ENCODE results near the gene TMEM52B.

Gene TMEM52B

GRCh38 chr12:10171973-10172728 is 6.7 kb upstream of the TMEM52B start, which contains the start of gene OLR1:
OLR1 (minus strand) TSS chr12:10172132; CDS start chr12:10172077, 55 bp downstream.
- no peak for TF ChIP-seq CTCF (conservative IDR thresholded peaks at IDR 0.05; ENCODE audit: low read depth, low read length)
- no peak within 1 kb of the TSS for H3K27ac ChIP-seq
- no peaks in the 10 kb centered on the region for H3K4me1 ChIP-seq (ENCODE audit: low read depth, poor library complexity, severe bottlenecking)
- no peaks in the 10 kb centered on the region for H3K36me3 ChIP-seq (ENCODE audit: insufficient read depth)
- H2AFZ ChIP-seq (ENCODE audit: low read depth), result no peak within 1 kb of the TSS
- H4K20me1 ChIP-seq (ENCODE audit: insufficient read depth), result no peaks in the 10 kb centered on the region
- no peak within 1 kb of the TSS for H3K9ac ChIP-seq
- no peaks in the 10 kb centered on the region for H3K79me2 ChIP-seq (ENCODE audit: insufficient read depth, low read depth)
- H3K27me3 ChIP-seq (ENCODE audit: insufficient read depth, low read depth), result no peaks in the 10 kb centered on the region
- H3K4me3 ChIP-seq (IDR thresholded peaks at IDR 0.05; ENCODE audit: insufficient read depth, low read depth, low read length), result no peak within 1 kb of the TSS
- H3K4me2 ChIP-seq, result no peak within 1 kb of the TSS

- no peak overlapping the region for H3K27ac ChIP-seq
- H3K79me2 ChIP-seq (ENCODE audit: insufficient read depth, low read depth), result no peaks in the 10 kb centered on the region
- no peak for TF ChIP-seq CTCF (conservative IDR thresholded peaks at IDR 0.05; ENCODE audit: low read depth, low read length)
- no peaks in the 10 kb centered on the region for H3K27me3 ChIP-seq (ENCODE audit: insufficient read depth, low read depth)
- H3K4me1 ChIP-seq (ENCODE audit: low read depth, poor library complexity, severe bottlenecking), result no peaks in the 10 kb centered on the region
- H3K4me3 ChIP-seq (IDR thresholded peaks at IDR 0.05; ENCODE audit: insufficient read depth, low read depth, low read length), result no peak overlapping the region
- no peak overlapping the region for H3K9ac ChIP-seq
- no peak overlapping the region for H3K4me2 ChIP-seq
- H2AFZ ChIP-seq (ENCODE audit: low read depth), result no peak overlapping the region
- H4K20me1 ChIP-seq (ENCODE audit: insufficient read depth), result no peaks in the 10 kb centered on the region
- H3K36me3 ChIP-seq (ENCODE audit: insufficient read depth), result no peaks in the 10 kb centered on the region
Measured at GRCh38 chr12:10174986-10175614, 3.7 kb upstream of the TMEM52B start.

- H3K4me3 ChIP-seq (IDR thresholded peaks at IDR 0.05; ENCODE audit: insufficient read depth, low read depth, low read length), result no peak overlapping the region
- no peaks in the 10 kb centered on the region for H4K20me1 ChIP-seq (ENCODE audit: insufficient read depth)
- H3K9ac ChIP-seq, result no peak overlapping the region
- no peak for TF ChIP-seq CTCF (conservative IDR thresholded peaks at IDR 0.05; ENCODE audit: low read depth, low read length)
- no peaks in the 10 kb centered on the region for H3K79me2 ChIP-seq (ENCODE audit: insufficient read depth, low read depth)
- no peaks in the 10 kb centered on the region for H3K27me3 ChIP-seq (ENCODE audit: insufficient read depth, low read depth)
- no peak overlapping the region for H3K4me2 ChIP-seq
- H2AFZ ChIP-seq (ENCODE audit: low read depth), result no peak overlapping the region
- no peaks in the 10 kb centered on the region for H3K36me3 ChIP-seq (ENCODE audit: insufficient read depth)
- H3K4me1 ChIP-seq (ENCODE audit: low read depth, poor library complexity, severe bottlenecking), result no peaks in the 10 kb centered on the region
- H3K27ac ChIP-seq, result no peak overlapping the region
Measured at GRCh38 chr12:10175846-10176636, 2.8 kb upstream of the TMEM52B start.

- no peaks in the 10 kb centered on the region for H3K4me1 ChIP-seq (ENCODE audit: low read depth, poor library complexity, severe bottlenecking)
- H2AFZ ChIP-seq (ENCODE audit: low read depth), result no peak overlapping the region
Measured at GRCh38 chr12:10179776-10180181, 947 bp downstream of the TMEM52B start.

More at GRCh38 chr12:10179776-10180181, 947 bp downstream of the TMEM52B start:
- no peak for TF ChIP-seq CTCF (conservative IDR thresholded peaks at IDR 0.05; ENCODE audit: low read depth, low read length)
- Histone ChIP-seq H3K9ac (no peak overlapping the region), H4K20me1 (ENCODE audit: insufficient read depth) (no peaks in the 10 kb centered on the region), H3K27ac (no peak overlapping the region), H3K4me3 (IDR thresholded peaks at IDR 0.05; ENCODE audit: insufficient read depth, low read depth, low read length) (no peak overlapping the region), H3K79me2 (ENCODE audit: insufficient read depth, low read depth) (no peaks in the 10 kb centered on the region), H3K4me2 (no peak overlapping the region), H3K36me3 (ENCODE audit: insufficient read depth) (no peaks in the 10 kb centered on the region), H3K27me3 (ENCODE audit: insufficient read depth, low read depth) (no peaks in the 10 kb centered on the region)
